WTC11 (cell line): ENCODE measurements around the gene SEC14L6.

ENCODE experiments used
- CREM ChIP-seq: sonication (generic); formaldehyde crosslinking; IDR thresholded peaks from 2 replicates; pipeline ENCODE4 v1.8.1; 2022; ENCODE audit warnings: mild to moderate bottlenecking, missing genetic modification reagents, moderate library complexity
- CTCF ChIP-seq: fragments of 200-600 bp; IDR thresholded peaks from 2 replicates; pipeline ENCODE4 v1.8.0; 2022; ENCODE audit warnings: antibody characterized with exemption
- FOXJ3 ChIP-seq: sonication (generic); formaldehyde crosslinking; IDR thresholded peaks from 2 replicates; pipeline ENCODE4 v1.9.0; 2021; ENCODE audit warnings: missing genetic modification reagents, mild to moderate bottlenecking, borderline replicate concordance
- GABPB1 ChIP-seq: sonication (generic); formaldehyde crosslinking; IDR thresholded peaks from 2 replicates; pipeline ENCODE4 v1.8.1; 2023; ENCODE audit warnings: mild to moderate bottlenecking, missing genetic modification reagents
- SP1 ChIP-seq: sonication (generic); formaldehyde crosslinking; conservative IDR thresholded peaks from 2 replicates; pipeline ENCODE4 v1.8.1; 2022; ENCODE audit warnings: missing genetic modification reagents
- TF ChIP-seq, protein P1 (sequence below): sonication (generic); formaldehyde crosslinking; conservative IDR thresholded peaks from 2 replicates; pipeline ENCODE4 v1.8.1; 2022; ENCODE audit warnings: mild to moderate bottlenecking, missing genetic modification reagents
- TF ChIP-seq, protein P2 (sequence below): sonication (generic); formaldehyde crosslinking; IDR thresholded peaks from 2 replicates; pipeline ENCODE4 v1.8.0; 2023; ENCODE audit warnings: missing genetic modification reagents

DNA sequence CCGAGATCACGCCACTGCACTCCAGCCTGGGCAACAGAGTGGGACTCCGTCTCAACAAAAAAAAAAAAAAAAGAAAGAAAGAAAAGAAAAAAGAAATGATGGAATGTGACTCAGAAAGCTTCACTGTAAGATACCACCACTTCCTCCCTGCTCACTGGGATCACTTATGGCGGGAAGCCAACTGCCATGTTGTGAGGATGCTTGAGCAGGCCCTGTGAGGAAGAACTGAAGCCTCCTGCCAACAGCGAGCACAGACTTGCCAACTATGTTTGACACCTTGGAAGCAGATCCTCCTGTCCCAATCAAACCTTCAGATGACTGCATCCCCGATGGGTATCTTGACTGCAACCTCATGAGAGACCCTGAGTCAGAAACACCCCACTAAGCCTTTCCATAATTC is 8.3 kb downstream of the SEC14L6 start:
- TF ChIP-seq CTCF, result no peak
- no peak for TF ChIP-seq GABPB1 (CRISPR knock-in tag)
- no peak for TF ChIP-seq FOXJ3 (CRISPR knock-in tag)
- TF ChIP-seq, protein P1, sequence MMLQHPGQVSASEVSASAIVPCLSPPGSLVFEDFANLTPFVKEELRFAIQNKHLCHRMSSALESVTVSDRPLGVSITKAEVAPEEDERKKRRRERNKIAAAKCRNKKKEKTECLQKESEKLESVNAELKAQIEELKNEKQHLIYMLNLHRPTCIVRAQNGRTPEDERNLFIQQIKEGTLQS (CRISPR knock-in tag), result no peak
- no peak for TF ChIP-seq CREM (CRISPR knock-in tag)
- no peak for TF ChIP-seq SP1 (CRISPR knock-in tag)
- TF ChIP-seq, protein P2, sequence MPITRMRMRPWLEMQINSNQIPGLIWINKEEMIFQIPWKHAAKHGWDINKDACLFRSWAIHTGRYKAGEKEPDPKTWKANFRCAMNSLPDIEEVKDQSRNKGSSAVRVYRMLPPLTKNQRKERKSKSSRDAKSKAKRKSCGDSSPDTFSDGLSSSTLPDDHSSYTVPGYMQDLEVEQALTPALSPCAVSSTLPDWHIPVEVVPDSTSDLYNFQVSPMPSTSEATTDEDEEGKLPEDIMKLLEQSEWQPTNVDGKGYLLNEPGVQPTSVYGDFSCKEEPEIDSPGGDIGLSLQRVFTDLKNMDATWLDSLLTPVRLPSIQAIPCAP (CRISPR knock-in tag), result no peak
